GOT3 (cell line): ENCODE results near the gene HBA1.
"Not testable (repeated sequence)": the region's sequence is repeated elsewhere in the genome, so short reads cannot be mapped to it uniquely, and the experiment has no call there.

Experiments used
- DNase-seq: peaks from one replicate; lab custom pipeline; 2025; ENCODE audit warnings: mixed read lengths; lab: John Stamatoyannopoulos, UW

HBA1 gene

GRCh38 chr16:204046-204445 lies 27.6 kb downstream of the HBA1 start:
- DNase-seq = not testable (repeated sequence)

- not testable (repeated sequence) for DNase-seq
These were observed 32.9 kb downstream of the HBA1 start for GRCh38 chr16:209359-209758.

GRCh38 chr16:211631-212180 lies 35.2 kb downstream of the HBA1 start:
- not testable (repeated sequence) for DNase-seq

GRCh38 chr16:212999-213398 lies 36.5 kb downstream of the HBA1 start:
- no peak for DNase-seq

- DNase-seq = no peak
These were observed 43.5 kb downstream of the HBA1 start for GRCh38 chr16:220021-220420.
